Measurements from ENCODE around the gene SEPTIN7. TPM values are rescaled to one million over a fixed set of nuclear protein-coding genes. Genes with fewer than 3 reads are reported as not detected.

SEPTIN7 gene
- total and polyA plus RNA-seq, 4 donors: 101 to 296 (median 132) TPM

GRCh38 chr7:35819310-35819709, 18.5 kb downstream of the SEPTIN7 start:
- H3K4me3 ChIP-seq: no peak overlapping the region
- peaks cover 0 to 9% (median 4%) of the 10 kb centered on the region in 4 donors for H3K9me3 ChIP-seq (ENCODE audit: control insufficient read depth in 4 of 4, insufficient read depth in 3 of 4, low read length in 3 of 4)
- ATAC-seq (ENCODE audit: insufficient read depth, low FRiP score): no peak
- H3K27me3 ChIP-seq (ENCODE audit: control insufficient read depth in 3 of 3, insufficient read depth in 3 of 3, low read length in 2 of 3): no peaks in the 10 kb centered on the region
- no peak for TF ChIP-seq CTCF (IDR thresholded peaks at IDR 0.05; ENCODE audit: control extremely low read depth, extremely low read depth)
- no peak for DNase-seq
- 74 to 80% methylated on average over 3 of the region's 3 CpGs for WGBS, 2 donors
- peaks cover 0 to 8% (median 3%) of the 10 kb centered on the region in 5 donors for H3K4me1 ChIP-seq (ENCODE audit: control insufficient read depth in 5 of 5, insufficient read depth in 5 of 5, low read length in 5 of 5)
- H3K9ac ChIP-seq (ENCODE audit: insufficient read depth in 1 of 2, low read length in 2 of 2): no peak overlapping the region
- H3K27ac ChIP-seq (ENCODE audit: low read depth in 1 of 2, low read length in 1 of 2): no peak overlapping the region
- H3K36me3 ChIP-seq (ENCODE audit: control insufficient read depth in 4 of 4, insufficient read depth in 4 of 4, low read length in 4 of 4): peaks cover 0 to 2% (median 0%) of the 10 kb centered on the region in 4 donors

GRCh38 chr7:35819954-35820703, 19.3 kb downstream of the SEPTIN7 start:
- H3K36me3 ChIP-seq (ENCODE audit: control insufficient read depth in 4 of 4, insufficient read depth in 4 of 4, low read length in 4 of 4): no peaks in the 10 kb centered on the region
- peaks cover 0 to 11% (median 1%) of the 10 kb centered on the region in 5 donors for H3K4me1 ChIP-seq (ENCODE audit: control insufficient read depth in 5 of 5, insufficient read depth in 5 of 5, low read length in 5 of 5)
- no peak for DNase-seq
- peaks cover 0 to 9% (median 4%) of the 10 kb centered on the region in 4 donors for H3K9me3 ChIP-seq (ENCODE audit: control insufficient read depth in 4 of 4, insufficient read depth in 3 of 4, low read length in 3 of 4)
- H3K27ac ChIP-seq (ENCODE audit: low read depth in 1 of 2, low read length in 1 of 2): no peak overlapping the region
- no peaks in the 10 kb centered on the region for H3K27me3 ChIP-seq (ENCODE audit: control insufficient read depth in 3 of 3, insufficient read depth in 3 of 3, low read length in 2 of 3)
- no peak for ATAC-seq (ENCODE audit: insufficient read depth, low FRiP score)
- no peak overlapping the region for H3K4me3 ChIP-seq
- 78 to 81% methylated on average over 3 of the region's 3 CpGs for WGBS, 2 donors
- no peak for TF ChIP-seq CTCF (IDR thresholded peaks at IDR 0.05; ENCODE audit: control extremely low read depth, extremely low read depth)
- H3K9ac ChIP-seq (ENCODE audit: insufficient read depth in 1 of 2, low read length in 2 of 2): no peak overlapping the region

- no peaks in the 10 kb centered on the region for H3K36me3 ChIP-seq (ENCODE audit: control insufficient read depth in 4 of 4, insufficient read depth in 4 of 4, low read length in 4 of 4)
- peaks cover 0 to 9% (median 4%) of the 10 kb centered on the region in 4 donors for H3K9me3 ChIP-seq (ENCODE audit: control insufficient read depth in 4 of 4, insufficient read depth in 3 of 4, low read length in 3 of 4)
- H3K9ac ChIP-seq (ENCODE audit: insufficient read depth in 1 of 2, low read length in 2 of 2): no peak overlapping the region
- H3K27me3 ChIP-seq (ENCODE audit: control insufficient read depth in 3 of 3, insufficient read depth in 3 of 3, low read length in 2 of 3): no peaks in the 10 kb centered on the region
- 93 to 96% methylated on average over 1 of the region's 1 CpG for WGBS, 2 donors
- DNase-seq: no peak
- no peak overlapping the region for H3K4me3 ChIP-seq
- peaks cover 0 to 14% (median 1%) of the 10 kb centered on the region in 5 donors for H3K4me1 ChIP-seq (ENCODE audit: control insufficient read depth in 5 of 5, insufficient read depth in 5 of 5, low read length in 5 of 5)
- H3K27ac ChIP-seq (ENCODE audit: low read depth in 1 of 2, low read length in 1 of 2): no peak overlapping the region
- ATAC-seq (ENCODE audit: insufficient read depth, low FRiP score): no peak
- TF ChIP-seq CTCF (IDR thresholded peaks at IDR 0.05; ENCODE audit: control extremely low read depth, extremely low read depth): no peak
Observed at GRCh38 chr7:35820858-35821257, 20.0 kb downstream of the SEPTIN7 start.
